Calu3 (cell line): ENCODE measurements around the gene ADAM8. TPM values are rescaled to one million over a fixed set of nuclear protein-coding genes. Genes with fewer than 3 reads are reported as not detected.

Experiments used
- BruUV-seq: library from RNA; stranded (reverse); fragments of 400-500 nt; replicated peaks from 2 replicates; lab custom pipeline; 2021; lab: Mats Ljungman, UMichigan
- CTCF ChIA-PET: fragments of 300-600 bp; sonication (Branson Sonifier 250); formaldehyde crosslinking; loops from one replicate; lab custom pipeline; 2022; ENCODE audit warnings: antibody characterized with exemption; lab: Charles Lee
- DNase-seq: peaks from one replicate; pipeline ENCODE4 v3.0.0; 2022
- H3K27ac Mint-ChIP-seq: one replicate; pipeline ENCODE4 v1.8.0; 2022; ENCODE audit warnings: mixed read lengths; ENCODE audit not compliant: unreplicated experiment
- H3K27me3 Mint-ChIP-seq: one replicate; pipeline ENCODE4 v1.8.0; 2022; ENCODE audit warnings: mixed read lengths; ENCODE audit not compliant: unreplicated experiment
- H3K36me3 Mint-ChIP-seq: one replicate; pipeline ENCODE4 v1.8.0; 2022; ENCODE audit warnings: mild to moderate bottlenecking, moderate library complexity, mixed read lengths; ENCODE audit not compliant: insufficient read depth, unreplicated experiment
- H3K4me1 Mint-ChIP-seq: one replicate; pipeline ENCODE4 v1.8.0; 2022; ENCODE audit warnings: mild to moderate bottlenecking, low read depth, mixed read lengths; ENCODE audit not compliant: unreplicated experiment
- H3K4me3 Mint-ChIP-seq: one replicate; pipeline ENCODE4 v1.8.0; 2022; ENCODE audit warnings: mild to moderate bottlenecking, low read depth, moderate library complexity, mixed read lengths; ENCODE audit not compliant: unreplicated experiment
- H3K9me3 Mint-ChIP-seq: one replicate; pipeline ENCODE4 v1.8.0; 2022; ENCODE audit warnings: low read depth, mixed read lengths; ENCODE audit not compliant: unreplicated experiment
- intact Hi-C: fragments of 100-400 bp; cut with micrococcal nuclease; formaldehyde crosslinking; loops from one replicate; pipeline ENCODE4 v1.10.0; 2022; ENCODE audit not compliant: unreplicated experiment
- total RNA-seq: library from RNA; stranded (reverse); gene quantifications from 2 replicates; pipeline ENCODE4 v1.2.3, GENCODE V29; 2022
- TF ChIP-seq, protein P1 (sequence below): fragments of 200-600 bp; IDR thresholded peaks from one replicate; pipeline ENCODE4 v1.8.0; 2022; ENCODE audit warnings: antibody characterized with exemption; ENCODE audit not compliant: unreplicated experiment

Gene ADAM8
- total RNA-seq, 1 experiment from 2014 or later = 40.4 TPM

DNA sequence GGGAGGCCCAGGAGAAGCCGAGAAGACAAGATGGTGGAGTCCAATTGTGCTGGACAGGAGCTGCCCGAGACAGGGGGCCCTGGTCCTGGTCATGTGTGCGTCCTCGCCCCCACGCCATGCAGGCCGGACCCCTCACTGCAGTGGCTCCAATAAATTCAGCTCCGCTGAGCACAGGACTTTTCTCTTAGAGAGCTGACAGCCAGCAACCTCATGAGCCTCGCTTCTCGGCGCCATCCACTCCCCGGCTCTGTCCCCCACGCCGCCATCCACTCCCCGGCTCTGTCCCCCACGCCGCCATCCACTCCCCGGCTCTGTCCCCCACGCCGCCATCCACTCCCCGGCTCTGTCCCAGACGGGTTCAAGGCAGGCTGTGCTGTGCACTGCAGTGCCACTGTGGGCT is 49.4 kb downstream of the ADAM8 start:
- CTCF ChIA-PET = no interaction called here
- no peaks in the 10 kb centered on the region for H3K9me3 Mint-ChIP-seq
- no peak overlapping the region for H3K4me3 Mint-ChIP-seq
- DNase-seq = no peak
- TF ChIP-seq, protein P1, sequence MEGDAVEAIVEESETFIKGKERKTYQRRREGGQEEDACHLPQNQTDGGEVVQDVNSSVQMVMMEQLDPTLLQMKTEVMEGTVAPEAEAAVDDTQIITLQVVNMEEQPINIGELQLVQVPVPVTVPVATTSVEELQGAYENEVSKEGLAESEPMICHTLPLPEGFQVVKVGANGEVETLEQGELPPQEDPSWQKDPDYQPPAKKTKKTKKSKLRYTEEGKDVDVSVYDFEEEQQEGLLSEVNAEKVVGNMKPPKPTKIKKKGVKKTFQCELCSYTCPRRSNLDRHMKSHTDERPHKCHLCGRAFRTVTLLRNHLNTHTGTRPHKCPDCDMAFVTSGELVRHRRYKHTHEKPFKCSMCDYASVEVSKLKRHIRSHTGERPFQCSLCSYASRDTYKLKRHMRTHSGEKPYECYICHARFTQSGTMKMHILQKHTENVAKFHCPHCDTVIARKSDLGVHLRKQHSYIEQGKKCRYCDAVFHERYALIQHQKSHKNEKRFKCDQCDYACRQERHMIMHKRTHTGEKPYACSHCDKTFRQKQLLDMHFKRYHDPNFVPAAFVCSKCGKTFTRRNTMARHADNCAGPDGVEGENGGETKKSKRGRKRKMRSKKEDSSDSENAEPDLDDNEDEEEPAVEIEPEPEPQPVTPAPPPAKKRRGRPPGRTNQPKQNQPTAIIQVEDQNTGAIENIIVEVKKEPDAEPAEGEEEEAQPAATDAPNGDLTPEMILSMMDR = no peak
- intact Hi-C loops = no loop called here
- H3K4me1 Mint-ChIP-seq = no peaks in the 10 kb centered on the region
- H3K27me3 Mint-ChIP-seq = peaks cover 54% of the 10 kb centered on the region
- no peaks in the 10 kb centered on the region for H3K36me3 Mint-ChIP-seq
- H3K27ac Mint-ChIP-seq = no peak overlapping the region
- BruUV-seq = no TSS peak

DNA sequence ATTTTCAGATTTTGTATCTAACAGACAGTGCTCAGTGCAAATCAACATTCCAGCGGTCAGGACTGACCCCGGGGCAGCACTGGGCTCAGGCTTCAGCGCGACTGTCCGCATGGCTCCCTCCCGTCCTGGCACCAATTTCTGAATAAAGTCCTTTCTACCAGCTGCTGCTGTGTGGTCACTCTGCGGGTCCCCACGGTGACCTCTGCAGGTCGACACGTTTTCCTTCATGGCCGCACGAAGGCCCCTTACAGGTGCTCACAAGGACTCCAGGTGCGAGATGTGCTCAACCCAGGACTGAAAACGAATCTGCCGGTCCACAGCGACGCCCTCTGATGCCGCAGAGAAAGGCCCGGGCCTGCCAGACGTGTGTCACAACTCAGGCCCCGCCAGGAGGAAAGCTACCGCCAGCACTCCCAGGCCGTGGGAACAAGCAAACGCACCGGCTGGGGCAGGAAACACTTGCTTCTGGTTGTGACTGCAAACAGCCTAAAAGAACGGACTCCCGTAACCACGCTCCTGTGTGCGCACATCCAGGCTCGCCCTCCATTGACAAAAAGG is 50.3 kb downstream of the ADAM8 start:
- H3K4me3 Mint-ChIP-seq = no peak overlapping the region
- H3K27ac Mint-ChIP-seq = no peak overlapping the region
- CTCF ChIA-PET = no interaction called here
- H3K4me1 Mint-ChIP-seq = no peaks in the 10 kb centered on the region
- no peaks in the 10 kb centered on the region for H3K9me3 Mint-ChIP-seq
- intact Hi-C loops = no loop called here
- no peak for DNase-seq
- no peaks in the 10 kb centered on the region for H3K36me3 Mint-ChIP-seq
- TF ChIP-seq, protein P1 = no peak
- H3K27me3 Mint-ChIP-seq = peaks cover 47% of the 10 kb centered on the region
- no TSS peak for BruUV-seq

DNA sequence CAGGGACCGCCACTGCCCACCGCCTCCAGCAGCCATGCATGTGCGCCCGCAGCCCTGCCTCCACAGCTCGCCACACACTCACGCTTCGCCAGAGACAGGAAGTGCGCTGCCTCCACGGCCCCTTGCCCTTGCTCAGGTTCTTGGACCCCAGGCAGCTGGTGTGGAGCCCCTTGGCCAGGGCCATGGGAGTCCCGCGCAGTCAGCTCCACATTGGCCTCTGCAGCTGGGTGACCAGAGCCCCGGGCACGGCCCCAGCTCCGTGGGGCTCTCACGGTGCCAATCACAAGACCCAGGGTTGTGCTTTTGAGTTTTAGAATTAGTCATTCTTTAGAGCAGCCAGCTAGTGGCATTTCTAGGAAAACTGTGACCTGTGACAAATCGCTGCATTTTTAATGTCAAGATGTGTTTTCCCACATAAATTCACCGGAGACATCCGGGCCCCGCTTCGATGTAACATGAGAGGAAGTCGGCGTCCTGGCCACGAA is 50.9 kb downstream of the ADAM8 start:
- intact Hi-C loops = no loop called here
- no peak for DNase-seq
- no peak overlapping the region for H3K27ac Mint-ChIP-seq
- H3K4me1 Mint-ChIP-seq = no peaks in the 10 kb centered on the region
- TF ChIP-seq, protein P1 = no peak
- BruUV-seq = no TSS peak
- no peak overlapping the region for H3K4me3 Mint-ChIP-seq
- CTCF ChIA-PET = no interaction called here
- H3K27me3 Mint-ChIP-seq = peaks cover 46% of the 10 kb centered on the region
- no peaks in the 10 kb centered on the region for H3K36me3 Mint-ChIP-seq
- no peaks in the 10 kb centered on the region for H3K9me3 Mint-ChIP-seq

DNA sequence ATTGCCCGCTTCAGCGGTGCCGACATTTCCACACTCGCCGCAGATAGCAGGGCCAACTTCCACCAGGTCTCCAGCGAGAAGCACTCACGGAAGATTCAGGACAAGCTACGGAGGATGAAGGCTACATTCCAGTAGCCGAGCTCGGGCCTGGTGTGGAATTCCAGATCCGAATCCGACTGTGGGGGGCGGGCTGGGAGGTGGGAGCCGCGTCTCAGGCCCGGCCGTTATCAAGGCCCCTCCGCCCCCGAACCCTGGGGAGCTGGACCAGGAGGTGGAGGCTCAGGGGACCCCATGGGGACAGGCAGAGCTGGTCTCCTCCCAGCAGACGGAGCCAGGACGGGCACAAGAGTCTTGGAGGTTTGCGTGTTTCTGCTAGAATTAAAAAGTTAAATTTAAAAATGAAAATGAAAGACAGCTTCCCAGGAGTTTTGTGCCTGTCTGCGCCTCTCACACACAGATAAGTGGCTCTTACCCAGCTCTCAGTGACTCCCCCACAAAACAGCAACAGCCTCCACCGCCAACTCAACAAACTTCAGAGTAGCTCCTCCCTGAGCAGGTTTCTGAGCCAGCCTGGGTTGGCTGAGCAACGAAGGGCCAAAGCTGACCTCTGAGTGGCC is 51.8 kb downstream of the ADAM8 start:
- no peaks in the 10 kb centered on the region for H3K36me3 Mint-ChIP-seq
- intact Hi-C loops = no loop called here
- H3K9me3 Mint-ChIP-seq = no peaks in the 10 kb centered on the region
- H3K27me3 Mint-ChIP-seq = peaks cover 46% of the 10 kb centered on the region
- CTCF ChIA-PET = no interaction called here
- no peak overlapping the region for H3K4me3 Mint-ChIP-seq
- no peaks in the 10 kb centered on the region for H3K4me1 Mint-ChIP-seq
- no peak overlapping the region for H3K27ac Mint-ChIP-seq
- TF ChIP-seq, protein P1 = no peak
- DNase-seq = no peak
- BruUV-seq = no TSS peak
